H9 (cell line): ENCODE measurements around the gene CTSL. TPM values are rescaled to one million over a fixed set of nuclear protein-coding genes. Genes with fewer than 3 reads are reported as not detected.

Source experiments
- DNase-seq: peaks from one replicate; pipeline ENCODE4 v3.0.0-alpha.2; 2017
- H2AFZ ChIP-seq: one replicate; pipeline ENCODE4 v1.6.1; 2013; ENCODE audit warnings: mild to moderate bottlenecking, low read length, control low read depth, moderate library complexity
- H2AK5ac ChIP-seq: 2 replicates; pipeline ENCODE4 v1.6.1; 2013; ENCODE audit warnings: low read length, control low read depth, mixed read lengths; ENCODE audit not compliant: insufficient read length
- H2BK120ac ChIP-seq: one replicate; pipeline ENCODE4 v1.6.1; 2013; ENCODE audit warnings: low read depth, mild to moderate bottlenecking, low read length, control low read depth, inconsistent platforms; ENCODE audit not compliant: poor library complexity, severe bottlenecking
- H2BK12ac ChIP-seq: 2 replicates; pipeline ENCODE4 v1.6.1; 2013; ENCODE audit warnings: low read length, control low read depth, mixed read lengths, low read depth; ENCODE audit not compliant: insufficient read length
- H2BK15ac ChIP-seq: 2 replicates; pipeline ENCODE4 v1.6.1; 2013; ENCODE audit warnings: low read depth, low read length, control low read depth
- H2BK20ac ChIP-seq: one replicate; pipeline ENCODE4 v1.6.1; 2013; ENCODE audit warnings: low read depth, mild to moderate bottlenecking, low read length, control low read depth, inconsistent platforms; ENCODE audit not compliant: poor library complexity, severe bottlenecking
- H2BK5ac ChIP-seq: 2 replicates; pipeline ENCODE4 v1.6.1; 2013; ENCODE audit warnings: low read length, control low read depth, mixed read lengths; ENCODE audit not compliant: insufficient read length
- H3K14ac ChIP-seq: 2 replicates; pipeline ENCODE4 v1.6.1; 2013; ENCODE audit warnings: low read length, control low read depth; ENCODE audit not compliant: insufficient read depth
- H3K18ac ChIP-seq: 2 replicates; pipeline ENCODE4 v1.6.1; 2013; ENCODE audit warnings: low read depth, mild to moderate bottlenecking, mixed read lengths, low read length, control low read depth; ENCODE audit not compliant: insufficient read length
- H3K23ac ChIP-seq: 2 replicates; pipeline ENCODE4 v1.6.1; 2013; ENCODE audit warnings: low read length, control low read depth, mixed read lengths, low read depth; ENCODE audit not compliant: insufficient read length
- H3K23me2 ChIP-seq: 2 replicates; pipeline ENCODE4 v1.6.1; 2013; ENCODE audit warnings: low read depth, mild to moderate bottlenecking, mixed read lengths, low read length, control low read depth; ENCODE audit not compliant: insufficient read length, poor library complexity, severe bottlenecking
- H3K27ac ChIP-seq: 2 replicates; pipeline ENCODE4 v1.5.1; 2013; ENCODE audit warnings: low read length, control low read depth, mixed read lengths, low read depth; ENCODE audit not compliant: insufficient read length
- H3K27me3 ChIP-seq: 2 replicates; pipeline ENCODE4 v1.6.1; 2013; ENCODE audit warnings: low read length, control low read depth, inconsistent platforms; ENCODE audit not compliant: insufficient read depth
- H3K4ac ChIP-seq: 2 replicates; pipeline ENCODE4 v1.6.1; 2013; ENCODE audit warnings: low read depth, mild to moderate bottlenecking, control low read depth, inconsistent platforms, low read length, moderate library complexity
- H3K4me1 ChIP-seq: 2 replicates; pipeline ENCODE4 v1.6.1; 2013; ENCODE audit warnings: low read length, control low read depth, inconsistent platforms; ENCODE audit not compliant: insufficient read depth
- H3K4me2 ChIP-seq: 2 replicates; pipeline ENCODE4 v1.6.1; 2013; ENCODE audit warnings: low read length, control low read depth, mixed read lengths; ENCODE audit not compliant: insufficient read length, insufficient read depth
- H3K56ac ChIP-seq: 2 replicates; pipeline ENCODE4 v1.6.1; 2013; ENCODE audit warnings: low read depth, mild to moderate bottlenecking, mixed read lengths, low read length, control low read depth; ENCODE audit not compliant: insufficient read length
- H3K79me1 ChIP-seq: 2 replicates; pipeline ENCODE4 v1.6.1; 2013; ENCODE audit warnings: low read depth, mild to moderate bottlenecking, moderate library complexity, low read length, control low read depth, inconsistent platforms; ENCODE audit not compliant: insufficient read depth, poor library complexity, severe bottlenecking
- H3K79me2 ChIP-seq: 2 replicates; pipeline ENCODE4 v1.6.1; 2013; ENCODE audit warnings: low read length, control low read depth, inconsistent platforms; ENCODE audit not compliant: insufficient read depth
- H3K9ac ChIP-seq: 2 replicates; pipeline ENCODE4 v1.6.1; 2013; ENCODE audit warnings: low read length, control low read depth, mixed read lengths; ENCODE audit not compliant: insufficient read length; ENCODE audit errors: extremely low read depth
- H3K9me3 ChIP-seq: one replicate; pipeline ENCODE4 v1.6.1; 2013; ENCODE audit warnings: low read depth, low read length, inconsistent platforms; ENCODE audit not compliant: control insufficient read depth
- H3T11ph ChIP-seq: one replicate; pipeline ENCODE4 v1.6.1; 2013; ENCODE audit warnings: mild to moderate bottlenecking, low read length, control low read depth, inconsistent platforms
- H4K20me1 ChIP-seq: one replicate; pipeline ENCODE4 v1.6.1; 2013; ENCODE audit not compliant: control insufficient read depth, insufficient read length, insufficient read depth
- H4K5ac ChIP-seq: 2 replicates; pipeline ENCODE4 v1.6.1; 2013; ENCODE audit warnings: low read depth, mild to moderate bottlenecking, mixed read lengths, low read length, control low read depth; ENCODE audit not compliant: insufficient read length
- H4K8ac ChIP-seq: replicated peaks from 2 replicates; pipeline ENCODE4 v1.6.1; 2013; ENCODE audit warnings: low read length, control low read depth, mixed read lengths, low read depth; ENCODE audit not compliant: insufficient read length
- H4K91ac ChIP-seq: 2 replicates; pipeline ENCODE4 v1.6.1; 2013; ENCODE audit warnings: low read depth, mild to moderate bottlenecking, moderate library complexity, mixed read lengths, low read length, control low read depth; ENCODE audit not compliant: insufficient read length
- H3K27ac Mint-ChIP-seq, 3 experiments: 2 replicates in 2 of 3; 3 replicates in 1 of 3; pipeline ENCODE4 v1.8.0; 2020 to 2021; ENCODE audit warnings: mixed read lengths in 3 of 3, mild to moderate bottlenecking in 1 of 3, moderate library complexity in 1 of 3
- H3K27me3 Mint-ChIP-seq: 2 replicates; pipeline ENCODE4 v1.8.0; 2021; ENCODE audit warnings: low read depth, mild to moderate bottlenecking, moderate library complexity, mixed read lengths
- H3K36me3 Mint-ChIP-seq, 3 experiments: 2 replicates in 2 of 3; 3 replicates in 1 of 3; pipeline ENCODE4 v1.8.0; 2020 to 2021; ENCODE audit warnings: low read depth in 3 of 3, mixed read lengths in 3 of 3; ENCODE audit not compliant: insufficient read depth in 1 of 3
- H3K4me1 Mint-ChIP-seq, 2 experiments: 2 replicates each; pipeline ENCODE4 v1.8.0; 2020; ENCODE audit warnings: mixed read lengths in 2 of 2
- H3K4me3 Mint-ChIP-seq, 2 experiments: 2 replicates in 1 of 2; 3 replicates in 1 of 2; pipeline ENCODE4 v1.8.0; 2020 to 2021; ENCODE audit warnings: mild to moderate bottlenecking in 2 of 2, mixed read lengths in 2 of 2, moderate library complexity in 1 of 2
- H3K9me3 Mint-ChIP-seq, 2 experiments: 2 replicates in 1 of 2; 3 replicates in 1 of 2; pipeline ENCODE4 v1.8.0; 2020; ENCODE audit warnings: mild to moderate bottlenecking in 2 of 2, mixed read lengths in 2 of 2, moderate library complexity in 1 of 2
- CTCF ChIP-seq: fragments of 200-600 bp; sonication (generic); conservative IDR thresholded peaks from 3 replicates; pipeline ENCODE4 v1.8.0; 2021; ENCODE audit warnings: antibody characterized with exemption, mild to moderate bottlenecking
- WGBS: extraction: QIAGEN DNeasy Blood & Tissue Kit; methylation state at CpG from one replicate; pipeline ENCODE4 v1.1.7; 2013; ENCODE audit warnings: missing lambda C conversion rate, low lambda C conversion rate, mixed read lengths; ENCODE audit not compliant: insufficient read length; ENCODE audit errors: extremely low coverage; 5-methylcytosine and 5-hydroxymethylcytosine counted together
- total RNA-seq: library from RNA; stranded (reverse); gene quantifications from 2 replicates; pipeline ENCODE4 v1.2.1, GENCODE V29; 2021

Gene CTSL
- total RNA-seq, 1 experiment from 2014 or later, result 28.9 TPM

GRCh38 chr9:87734106-87734505 lies 8.2 kb downstream of the CTSL start:
- Histone ChIP-seq H3K23ac (no peak overlapping the region), H3K27me3 (no peaks in the 10 kb centered on the region), H2BK15ac (no peak overlapping the region), H2BK120ac (no peak overlapping the region), H2BK12ac (no peak overlapping the region), H2BK5ac (no peak overlapping the region), H3K9ac (no peak overlapping the region), H3K9me3 (no peaks in the 10 kb centered on the region), H3K14ac (no peak overlapping the region; the same call in 1 of the 2 replicates), H3K79me1 (no peaks in the 10 kb centered on the region), H3K4me2 (no peak overlapping the region), H3K23me2 (no peaks in the 10 kb centered on the region), H4K20me1 (no peaks in the 10 kb centered on the region), H4K91ac (no peak overlapping the region), H3K56ac (no peak overlapping the region), H2AK5ac (no peak overlapping the region), H4K8ac (no peak overlapping the region), H3K4ac (no peak overlapping the region), H3K27ac (no peak overlapping the region), H3K79me2 (no peaks in the 10 kb centered on the region), H3K4me1 (no peaks in the 10 kb centered on the region), H3T11ph (no peak overlapping the region), H3K18ac (no peak overlapping the region), H4K5ac (no peak overlapping the region), H2AFZ (no peak overlapping the region), H2BK20ac (no peak overlapping the region)
- Mint-ChIP-seq H3K27me3 (peaks cover 2% of the 10 kb centered on the region), H3K4me3 (no peak overlapping the region), H3K27ac (no peak overlapping the region), H3K4me1 (peaks cover 5 to 7% of the 10 kb centered on the region in 2 experiments; a peak in 3 of 4 replicates), H3K9me3 (peaks cover 5 to 7% of the 10 kb centered on the region in 2 experiments; a peak in 4 of 5 replicates), H3K36me3 (peaks cover 4 to 9% (median 4%) of the 10 kb centered on the region in 3 experiments; a peak in 5 of 7 replicates)
- DNase-seq, result no peak
- TF ChIP-seq CTCF, result no peak
- no CpG with 5 or more reads among the region's 2 CpGs for WGBS
